22Rv1 (cell line): ENCODE results near the gene ATG14.

Experiments used
- CTCF ChIP-seq: fragments of 450-650 bp; IDR thresholded peaks from 2 replicates; pipeline ENCODE4 v1.5.1; 2017; ENCODE audit warnings: mild to moderate bottlenecking
- ZFX ChIP-seq: fragments of 450-650 bp; IDR thresholded peaks from 2 replicates; pipeline ENCODE4 v1.6.1; 2017; ENCODE audit warnings: antibody characterized with exemption, borderline replicate concordance

- no peak for TF ChIP-seq CTCF
- TF ChIP-seq ZFX, result no peak
Measured at GRCh38 chr14:55410876-55411275, 754 bp downstream of the ATG14 start.
